Measurements from ENCODE around the gene MDM1.
A peak's percentile ranks its signal among the peaks of the same experiment; 100 is the strongest.

MDM1 gene, protein sequence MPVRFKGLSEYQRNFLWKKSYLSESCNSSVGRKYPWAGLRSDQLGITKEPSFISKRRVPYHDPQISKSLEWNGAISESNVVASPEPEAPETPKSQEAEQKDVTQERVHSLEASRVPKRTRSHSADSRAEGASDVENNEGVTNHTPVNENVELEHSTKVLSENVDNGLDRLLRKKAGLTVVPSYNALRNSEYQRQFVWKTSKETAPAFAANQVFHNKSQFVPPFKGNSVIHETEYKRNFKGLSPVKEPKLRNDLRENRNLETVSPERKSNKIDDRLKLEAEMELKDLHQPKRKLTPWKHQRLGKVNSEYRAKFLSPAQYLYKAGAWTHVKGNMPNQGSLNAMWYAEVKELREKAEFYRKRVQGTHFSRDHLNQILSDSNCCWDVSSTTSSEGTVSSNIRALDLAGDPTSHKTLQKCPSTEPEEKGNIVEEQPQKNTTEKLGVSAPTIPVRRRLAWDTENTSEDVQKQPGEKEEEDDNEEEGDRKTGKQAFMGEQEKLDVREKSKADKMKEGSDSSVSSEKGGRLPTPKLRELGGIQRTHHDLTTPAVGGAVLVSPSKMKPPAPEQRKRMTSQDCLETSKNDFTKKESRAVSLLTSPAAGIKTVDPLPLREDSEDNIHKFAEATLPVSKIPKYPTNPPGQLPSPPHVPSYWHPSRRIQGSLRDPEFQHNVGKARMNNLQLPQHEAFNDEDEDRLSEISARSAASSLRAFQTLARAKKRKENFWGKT

DNA sequence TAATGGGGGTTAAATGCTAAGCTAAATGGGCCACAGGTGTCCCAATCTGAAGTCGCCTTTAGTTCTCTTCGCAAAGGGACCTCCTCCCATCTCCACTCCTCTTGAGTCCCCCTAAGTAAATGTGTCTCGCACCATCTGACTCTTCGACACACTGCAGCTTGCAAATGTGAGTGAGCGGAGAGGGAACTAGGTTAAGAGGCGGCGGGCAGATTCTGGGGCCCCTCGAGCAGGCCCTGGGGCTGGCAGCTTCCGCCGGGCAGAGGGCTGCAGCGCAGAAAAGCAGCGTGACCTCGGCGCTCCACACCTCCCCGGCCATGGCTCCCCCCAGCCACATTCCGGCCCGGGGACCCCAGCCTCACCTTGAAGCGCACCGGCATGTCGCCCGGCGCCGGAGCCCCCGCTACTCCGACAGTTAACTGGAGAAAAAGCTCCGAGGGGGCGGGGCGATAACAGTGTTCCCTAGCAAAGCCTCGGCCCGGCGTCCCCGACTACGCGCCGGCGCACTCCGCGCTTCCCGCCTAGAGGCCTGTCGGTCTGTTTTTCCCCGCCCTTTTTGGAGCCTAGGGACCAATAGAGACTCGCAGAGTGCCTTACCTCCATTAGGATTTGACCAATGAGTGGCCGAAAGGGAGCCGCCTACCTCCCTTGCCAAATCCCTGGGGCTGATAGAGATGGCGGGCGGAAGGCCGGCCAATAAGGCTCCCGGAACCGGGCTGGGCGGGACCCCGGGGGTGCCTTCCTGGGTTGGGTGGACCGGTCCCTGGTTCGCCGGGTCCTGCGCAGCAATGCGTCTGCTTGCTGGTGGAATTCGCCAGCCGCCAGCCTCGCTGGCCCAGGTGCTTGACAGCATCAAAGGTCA, at the start of gene MDM1:
MDM1 (minus strand) TSS at position 494 of the 859 bp plus-strand sequence; CDS start at position 377, 117 bp downstream.
- DNase-seq = peak; percentile 96 to 98

DNA sequence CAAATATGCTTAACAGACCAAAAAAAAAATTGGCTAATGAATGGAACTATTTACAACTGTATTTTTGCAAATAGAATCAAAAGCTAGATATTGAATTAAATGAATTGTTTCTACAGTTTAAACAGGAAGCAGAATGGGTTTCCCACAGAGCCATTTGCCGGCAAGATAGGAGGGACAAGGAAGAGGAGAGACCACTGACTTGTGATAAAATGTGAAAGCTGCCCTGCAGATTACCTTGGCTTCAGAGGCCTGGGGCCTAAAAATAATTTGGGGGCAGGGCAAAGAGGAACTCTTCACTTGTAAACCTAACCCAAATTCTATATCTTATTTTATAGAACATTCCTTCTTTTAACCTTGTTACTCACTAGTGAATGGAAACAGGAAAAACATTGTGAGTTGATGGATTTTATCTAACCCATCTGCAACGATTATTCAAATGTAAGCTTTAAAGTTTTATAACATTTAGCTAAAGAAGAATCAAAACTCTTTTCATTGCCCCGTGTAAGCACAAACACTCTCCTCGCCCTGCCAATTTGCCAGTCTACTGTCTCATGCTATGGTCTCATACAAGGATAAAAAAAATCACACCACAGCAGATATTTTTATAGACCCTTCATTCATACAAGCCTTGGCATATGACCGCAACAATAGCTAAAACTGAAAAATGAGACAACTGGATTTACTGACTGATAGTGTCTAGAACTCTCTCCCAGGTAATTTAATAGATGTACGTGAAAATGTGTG, 49.5 kb upstream of the MDM1 start:
- no peak for DNase-seq

DNA sequence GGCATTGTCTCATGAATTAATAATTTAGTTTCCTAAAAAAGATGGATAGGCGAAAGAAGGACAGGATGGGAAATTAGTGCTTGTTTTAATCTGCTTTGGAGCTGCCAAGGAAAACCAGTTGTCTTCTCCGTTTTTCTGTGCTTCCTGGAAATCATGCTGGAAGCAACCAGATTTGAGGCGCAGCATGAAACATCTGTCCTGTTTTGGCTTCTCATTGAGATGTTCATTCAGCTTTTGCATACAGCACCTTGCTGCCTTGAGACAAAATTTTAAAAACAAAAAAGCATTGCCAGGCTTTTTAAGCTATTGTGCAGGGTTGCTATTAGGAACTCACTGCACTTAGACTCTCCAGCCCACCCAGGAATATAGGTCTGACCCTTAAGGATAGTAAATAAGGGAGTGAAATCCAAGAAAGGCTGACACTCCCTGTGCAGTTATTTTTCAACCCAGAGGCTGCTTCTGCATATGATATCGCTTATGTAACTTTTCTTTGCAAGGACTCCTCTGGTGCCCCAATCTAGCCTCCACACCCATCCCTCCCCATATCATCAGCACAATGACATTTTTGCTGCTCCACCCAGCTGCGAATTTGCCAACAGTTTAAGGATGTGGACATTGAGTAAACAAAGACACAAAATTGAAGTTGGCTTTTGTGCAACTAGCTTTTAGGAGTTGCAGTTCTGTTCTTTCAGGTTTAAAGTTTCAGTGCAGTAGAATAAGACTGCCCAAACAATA, 46.9 kb upstream of the MDM1 start:
- no peak for DNase-seq

DNA sequence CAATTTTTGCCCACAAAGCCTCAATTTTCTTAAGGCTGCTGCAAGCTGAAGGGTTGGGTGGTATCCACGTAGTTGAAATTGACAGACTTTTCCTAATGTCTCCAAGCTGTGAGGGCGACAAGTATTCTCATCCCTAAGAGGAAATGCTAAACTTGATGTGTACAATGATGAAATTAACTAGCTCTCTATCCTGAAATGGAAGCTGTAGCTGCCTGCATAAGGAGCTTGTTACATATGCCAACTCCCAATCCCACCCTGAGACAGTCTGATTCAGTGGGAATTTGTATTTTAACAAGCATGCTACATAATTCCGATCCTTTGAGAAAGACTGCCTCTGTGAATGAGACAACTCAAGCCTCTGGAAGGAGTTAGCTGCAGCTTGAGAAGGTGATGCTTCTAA, 45.7 kb upstream of the MDM1 start:
- DNase-seq = no peak

DNA sequence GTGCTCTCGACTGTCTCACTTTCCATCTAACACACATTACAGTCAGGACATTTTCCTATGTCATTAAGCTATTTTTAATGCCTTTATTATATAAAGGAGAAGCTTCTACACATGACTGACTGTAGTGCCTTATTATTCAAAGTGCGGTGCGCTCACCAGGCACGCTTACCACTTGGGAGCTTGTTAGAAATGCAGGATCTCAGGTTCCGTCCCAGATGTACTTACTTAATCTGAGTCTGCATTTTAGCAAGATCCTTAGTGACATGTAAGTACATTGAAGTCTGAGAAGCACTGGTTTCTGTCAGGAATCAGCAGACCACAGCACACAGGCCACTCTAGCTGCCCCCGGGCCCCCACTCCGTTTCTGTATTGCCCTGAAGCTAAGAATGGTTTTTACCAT, 44.7 kb upstream of the MDM1 start:
- no peak for DNase-seq

DNA sequence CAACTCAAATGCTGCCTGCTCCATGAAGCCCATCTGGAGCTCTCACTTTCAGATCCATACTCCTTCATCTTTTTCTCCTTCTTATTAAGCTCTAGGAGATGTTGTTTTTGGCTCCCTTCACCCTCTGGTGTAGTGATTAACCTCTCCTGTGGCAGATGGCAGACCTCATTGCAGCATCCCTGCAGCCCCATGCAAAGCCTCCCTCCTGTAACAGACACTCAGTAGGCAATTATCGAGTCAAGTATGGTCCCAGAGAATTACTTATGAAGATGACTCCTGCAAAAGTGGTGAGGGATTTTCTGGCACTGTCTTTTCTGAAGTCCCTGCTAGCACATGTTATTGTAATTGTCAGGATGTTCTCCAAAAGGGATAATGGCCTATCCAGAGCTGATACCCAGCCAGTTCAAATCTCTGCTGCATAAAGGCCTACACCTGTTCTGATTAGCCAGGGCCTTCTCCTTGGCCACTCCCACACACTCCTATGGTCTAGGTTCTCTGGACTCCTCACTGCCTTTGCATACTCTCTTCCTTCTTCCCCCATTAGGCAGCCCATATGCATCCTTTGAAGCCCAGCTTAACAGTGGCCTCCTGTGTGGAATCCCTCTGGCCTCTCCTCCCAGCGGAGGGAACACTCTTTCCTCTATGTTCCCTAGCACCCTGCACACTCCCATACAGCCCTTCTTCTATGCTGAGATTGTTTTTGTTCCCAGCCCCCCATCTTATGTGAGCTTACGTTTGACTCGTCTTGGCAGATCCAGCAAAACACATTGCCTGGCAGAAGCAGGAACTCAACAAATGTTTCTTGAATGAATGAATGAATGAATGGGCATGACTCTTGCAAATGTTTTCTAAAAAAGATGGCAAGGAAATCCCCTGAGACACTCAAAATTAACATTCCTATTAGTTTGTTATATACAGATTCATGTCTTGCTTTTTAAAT, 43.9 kb upstream of the MDM1 start:
- DNase-seq = no peak

DNA sequence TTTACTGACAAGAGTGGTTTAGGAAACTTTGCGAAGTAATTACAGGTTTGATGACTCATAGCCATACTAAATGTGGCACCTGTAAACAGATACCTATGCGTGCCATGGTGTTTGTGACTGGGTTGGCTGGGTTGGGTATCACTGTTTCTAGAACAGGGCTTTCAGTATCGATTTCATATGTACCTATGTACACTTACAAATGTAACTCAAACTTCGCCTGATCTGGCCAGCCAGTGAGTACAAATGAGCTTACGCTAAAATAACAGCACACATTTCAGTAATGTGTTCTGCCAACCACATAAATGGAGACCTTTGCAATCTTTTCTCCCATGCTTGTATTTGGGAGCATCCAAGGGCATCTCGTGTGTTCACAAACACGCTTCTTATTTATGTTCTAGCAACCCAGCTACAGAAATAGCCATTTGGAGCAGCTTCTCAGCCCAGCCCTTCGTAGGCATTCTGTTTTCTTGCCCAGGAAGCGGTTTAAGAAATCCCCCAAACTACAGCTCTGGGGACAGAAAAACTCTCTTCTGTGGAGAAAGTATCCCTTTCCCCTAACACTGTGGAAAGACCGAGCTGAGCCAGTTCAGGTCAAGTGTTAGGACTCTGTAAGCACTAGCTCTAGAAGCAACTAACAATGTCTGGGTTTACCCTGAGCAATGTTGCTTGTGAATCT, 42.3 kb upstream of the MDM1 start:
- DNase-seq = no peak

DNA sequence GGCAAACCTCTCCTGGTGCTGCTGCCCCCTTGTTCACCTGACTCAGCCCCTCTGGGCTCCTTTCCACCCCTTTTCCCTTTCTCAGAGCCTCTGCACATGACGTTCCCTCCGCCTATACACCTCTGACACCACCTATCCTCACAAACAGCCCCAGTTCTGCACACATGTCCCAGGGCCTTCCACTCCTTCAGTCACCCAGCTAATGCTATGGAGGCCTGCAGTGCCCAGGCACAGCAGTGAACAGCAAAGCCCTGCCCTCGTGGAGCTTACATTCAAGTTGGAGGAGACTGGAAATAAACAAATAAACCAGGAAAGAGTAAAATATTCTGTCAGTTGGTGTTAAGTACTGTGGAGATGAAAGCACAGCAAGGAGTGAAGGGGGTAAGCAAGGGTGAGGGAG, 38.5 kb upstream of the MDM1 start:
- DNase-seq = no peak

DNA sequence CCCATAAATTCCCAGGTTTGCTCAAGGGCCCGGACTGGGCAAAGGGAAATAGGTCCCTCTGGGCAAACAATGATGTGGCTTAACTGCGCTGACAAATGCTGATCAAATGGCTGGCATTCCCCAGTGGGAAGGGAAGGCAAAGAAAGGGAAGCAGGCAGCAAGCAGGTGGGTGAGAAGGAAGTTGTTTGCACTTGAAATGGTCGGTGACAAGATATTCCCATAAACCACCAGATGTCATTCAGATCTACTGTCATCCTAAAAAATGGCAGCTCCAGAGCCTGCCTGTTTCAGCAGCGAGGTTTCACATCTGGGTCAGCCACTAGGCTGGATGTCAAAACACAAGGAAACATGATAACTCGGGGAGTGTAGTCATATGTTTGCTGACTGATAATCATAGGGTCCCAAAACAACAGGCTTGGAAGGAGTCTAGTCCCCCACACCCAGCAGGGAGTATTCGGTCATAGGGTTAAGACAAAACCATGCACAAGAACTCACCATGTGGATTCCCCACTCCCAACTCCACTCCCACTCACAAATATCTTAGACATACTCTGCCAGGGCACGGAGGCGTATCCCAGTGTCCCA, 37.9 kb upstream of the MDM1 start:
- no peak for DNase-seq

DNA sequence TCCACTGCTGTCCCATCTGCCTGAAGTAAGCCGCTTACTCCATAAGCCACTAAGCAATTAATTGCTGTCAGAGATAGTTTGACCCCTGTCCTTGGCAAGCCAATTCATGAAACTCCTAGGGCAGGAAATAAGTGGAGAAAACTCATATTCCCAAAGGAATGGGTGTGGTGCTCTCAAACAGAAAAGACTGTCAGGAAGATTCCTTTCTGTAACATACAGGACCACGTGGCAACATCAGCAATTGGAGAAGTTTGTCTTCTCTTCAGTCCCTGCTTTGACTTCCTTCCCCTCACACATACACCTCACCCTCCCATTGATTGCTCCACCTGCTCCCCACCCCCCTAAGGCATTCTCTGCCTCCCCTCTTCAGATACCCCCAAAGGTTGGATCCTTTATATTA, 36.2 kb upstream of the MDM1 start:
- peak; percentile 25 to 39 for DNase-seq

DNA sequence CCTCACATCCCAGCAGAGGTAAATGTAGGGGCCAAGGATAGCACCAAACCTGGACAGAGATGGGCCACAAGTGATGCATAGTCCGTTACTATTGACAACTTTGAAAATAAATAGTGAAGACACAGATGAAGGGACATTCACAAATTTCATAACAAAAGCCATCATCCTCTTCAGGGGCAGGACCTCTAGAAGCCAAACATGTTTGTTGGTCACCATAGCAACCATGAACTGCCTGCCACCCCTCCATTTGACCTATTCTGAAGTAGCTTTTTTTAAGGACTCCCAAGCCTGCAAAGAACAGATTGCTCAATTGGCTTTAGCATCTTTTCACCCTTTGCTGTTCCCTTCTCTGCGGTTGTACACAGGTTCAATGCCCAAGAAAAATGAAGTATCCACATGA, 35.7 kb upstream of the MDM1 start:
- DNase-seq = no peak

DNA sequence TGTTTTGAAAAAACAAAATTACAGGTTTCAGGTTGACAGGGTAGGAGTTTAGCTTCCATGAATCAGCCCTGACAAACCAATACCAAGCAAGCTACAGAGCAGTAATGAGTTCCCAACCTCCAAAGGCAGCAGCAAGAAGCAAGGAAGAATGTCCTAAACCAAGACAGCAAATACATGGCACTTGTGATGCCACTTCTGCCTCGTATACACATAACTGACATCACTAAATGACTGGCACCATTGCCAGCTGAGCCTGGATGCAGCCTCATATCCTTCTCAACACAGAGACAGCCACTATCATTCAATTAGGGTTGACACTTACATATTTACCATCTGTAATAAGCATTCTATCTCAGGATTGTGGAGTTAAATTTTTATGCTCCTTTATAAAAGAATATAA, 35.0 kb upstream of the MDM1 start:
- no peak for DNase-seq

DNA sequence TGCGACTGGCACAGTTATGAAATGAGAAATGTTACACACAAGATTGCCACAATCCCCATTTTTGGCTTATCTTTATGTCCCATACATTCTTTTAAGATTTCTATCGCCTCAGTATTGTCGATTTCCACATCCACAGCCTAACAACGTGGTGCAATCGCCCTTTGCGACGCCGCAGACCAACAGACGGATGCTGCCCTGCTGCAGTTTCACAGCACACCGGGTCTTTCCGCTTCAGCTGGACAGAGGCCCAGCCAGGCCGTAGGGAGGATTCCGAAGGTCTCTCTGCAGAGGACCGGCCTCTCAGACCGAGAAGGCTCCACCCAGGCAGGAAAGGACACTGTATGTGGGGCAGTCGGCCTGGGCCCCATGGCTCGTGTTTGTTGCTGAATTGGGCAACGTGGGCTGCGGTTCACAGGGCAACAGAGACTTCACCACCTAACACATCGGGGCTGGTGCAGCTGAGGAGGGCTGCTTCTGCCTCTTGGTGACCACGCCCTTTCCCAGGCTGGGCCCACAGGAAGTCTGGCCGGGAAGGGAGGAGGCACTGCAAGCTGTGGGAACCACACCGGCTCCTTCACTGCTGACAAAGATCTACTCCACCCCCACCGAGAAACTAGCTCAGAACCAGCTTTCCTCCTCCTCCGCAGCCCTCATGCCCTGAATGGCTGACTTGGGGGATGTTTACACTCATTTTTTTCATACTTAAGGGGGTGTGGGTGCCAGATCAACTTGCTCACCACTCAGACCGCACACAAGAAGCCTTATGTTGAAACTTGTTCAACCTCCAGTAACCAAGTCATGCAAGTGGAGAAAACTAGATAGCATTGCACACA, 32.9 kb upstream of the MDM1 start:
- peak; percentile 100 for DNase-seq

DNA sequence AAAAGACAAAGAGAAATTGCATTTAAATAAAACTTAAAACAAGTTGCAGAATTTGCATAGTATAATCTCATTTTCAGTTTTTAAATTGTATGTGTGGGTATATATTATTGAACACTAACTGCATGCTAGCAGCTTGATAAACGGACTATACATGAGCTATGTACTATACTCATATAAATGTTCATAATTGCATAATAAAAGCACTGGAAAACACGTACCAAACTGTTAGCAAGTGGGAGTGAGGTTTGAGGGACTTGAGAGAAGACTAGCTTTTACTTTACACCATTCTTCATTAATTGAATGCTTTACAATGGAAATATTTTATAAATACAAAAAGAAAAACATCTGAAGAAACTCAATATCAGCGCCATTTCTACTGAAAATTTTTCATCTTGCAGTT, 32.2 kb upstream of the MDM1 start:
- DNase-seq = no peak

DNA sequence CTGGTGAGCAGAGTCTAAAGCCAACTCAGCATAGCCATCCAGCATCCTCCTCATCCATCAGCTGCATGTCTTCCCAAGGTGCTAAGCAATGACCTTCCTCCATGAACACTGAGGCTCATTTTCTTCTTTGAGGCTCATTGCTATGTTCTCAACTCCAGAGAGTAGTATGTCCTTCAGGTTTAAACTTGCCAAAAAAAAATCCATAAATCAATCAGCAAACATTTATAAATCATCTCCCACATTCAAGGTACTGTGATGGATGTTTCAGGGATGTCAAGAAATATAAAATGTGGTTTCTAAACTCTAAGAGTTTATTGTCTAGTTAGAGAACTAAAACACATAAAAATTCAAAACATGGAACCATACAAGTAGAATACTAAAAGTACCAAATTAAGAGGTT, 29.8 kb upstream of the MDM1 start:
- no peak for DNase-seq

DNA sequence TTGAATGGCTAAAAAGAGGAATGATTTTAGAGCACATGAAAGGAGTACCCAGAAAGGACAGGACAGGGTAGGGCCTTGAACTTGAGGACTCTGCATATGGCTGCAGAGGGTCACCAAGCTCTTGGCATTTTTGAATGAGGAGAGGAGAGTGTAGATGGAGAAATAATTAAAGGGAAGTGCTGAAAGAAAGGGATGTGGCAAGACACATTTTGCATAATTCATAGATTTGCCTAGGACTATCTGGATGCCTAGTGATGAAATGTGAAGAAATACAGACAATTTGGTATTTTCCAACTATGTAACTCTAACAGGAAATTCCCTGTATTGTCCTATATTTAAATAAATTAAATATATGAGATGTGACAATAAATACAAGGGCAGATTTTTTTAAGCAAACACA, 27.5 kb upstream of the MDM1 start:
- peak; percentile 86 to 91 for DNase-seq

DNA sequence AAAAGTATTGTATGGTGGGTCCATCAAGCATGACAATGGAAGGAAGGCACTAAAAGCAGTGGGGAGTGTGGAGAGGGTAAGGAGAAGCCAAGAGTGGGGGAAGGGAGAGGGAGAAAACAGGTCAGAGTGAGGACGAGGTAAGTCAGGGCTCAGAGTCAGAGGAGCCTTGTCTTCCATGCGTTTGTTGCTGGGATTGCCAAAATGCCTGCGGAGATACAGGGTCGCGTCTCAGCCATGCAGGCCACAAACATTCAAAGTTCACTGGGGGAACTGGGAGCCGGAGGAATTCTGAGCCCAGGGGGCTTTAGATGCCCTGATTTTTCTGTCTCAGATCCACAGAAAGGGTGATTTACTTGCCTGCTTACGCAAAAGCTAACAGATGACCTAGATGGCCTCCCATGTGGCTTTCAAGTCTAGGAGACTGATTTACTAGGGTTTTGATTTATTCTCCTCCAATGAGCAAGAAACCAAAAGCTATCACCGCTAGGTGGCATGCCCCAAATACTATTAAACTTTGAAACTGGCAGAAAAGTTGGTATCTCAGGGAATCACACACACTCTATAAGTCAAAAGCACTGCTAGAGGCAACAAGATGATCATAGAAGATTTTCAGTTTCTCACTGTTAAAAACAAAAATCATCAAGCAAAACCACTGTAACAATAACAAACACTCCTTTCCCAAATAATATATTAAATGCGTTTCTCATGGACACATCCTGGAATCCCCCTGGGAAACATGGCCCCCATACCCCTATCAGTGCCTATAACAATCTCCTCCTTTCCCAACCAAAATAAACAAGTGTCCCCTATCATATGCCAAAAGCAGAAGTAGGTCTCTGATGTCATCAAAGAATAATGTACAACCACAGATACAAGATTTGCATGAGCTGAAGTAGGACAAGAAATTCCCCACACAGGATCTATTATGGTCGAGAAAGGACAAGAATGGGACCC, 26.6 kb upstream of the MDM1 start:
- peak; percentile 69 to 77 for DNase-seq

DNA sequence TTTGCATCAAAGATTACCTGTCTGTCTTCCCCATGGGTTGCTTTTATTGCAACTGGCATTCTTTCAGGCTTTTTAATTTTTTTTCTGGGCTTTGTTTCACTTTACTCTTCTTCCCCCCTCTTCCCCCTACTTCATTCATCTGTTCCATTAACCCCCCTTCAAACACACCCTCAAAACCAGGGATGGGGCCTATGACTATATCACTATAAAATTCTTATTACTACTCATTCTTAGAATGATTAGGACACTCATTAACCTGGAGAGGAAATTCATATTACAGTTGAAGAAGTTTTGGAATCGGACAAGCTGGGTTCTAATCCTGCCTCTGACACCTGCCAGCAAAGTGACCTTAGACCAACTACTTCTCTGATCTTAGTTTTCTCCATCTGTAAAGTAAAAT, 24.8 kb upstream of the MDM1 start:
- DNase-seq = no peak

Data from AML-193 (cell line).